ENCODE data around the gene PYM1. TPM values are rescaled to one million over a fixed set of nuclear protein-coding genes. Genes with fewer than 3 reads are reported as not detected.

PYM1 gene
- 40.4 to 44.4 TPM (median 41.2 TPM) in 5 replicates for total RNA-seq (2022; extraction: Qiagen RNA extraction)

GRCh38 chr12:55927588-55928502, at the start of gene PYM1:
TSS of gene PYM1 (minus strand) at chr12:55927894. CDS start at chr12:55927761, 133 bp downstream.

DNA sequence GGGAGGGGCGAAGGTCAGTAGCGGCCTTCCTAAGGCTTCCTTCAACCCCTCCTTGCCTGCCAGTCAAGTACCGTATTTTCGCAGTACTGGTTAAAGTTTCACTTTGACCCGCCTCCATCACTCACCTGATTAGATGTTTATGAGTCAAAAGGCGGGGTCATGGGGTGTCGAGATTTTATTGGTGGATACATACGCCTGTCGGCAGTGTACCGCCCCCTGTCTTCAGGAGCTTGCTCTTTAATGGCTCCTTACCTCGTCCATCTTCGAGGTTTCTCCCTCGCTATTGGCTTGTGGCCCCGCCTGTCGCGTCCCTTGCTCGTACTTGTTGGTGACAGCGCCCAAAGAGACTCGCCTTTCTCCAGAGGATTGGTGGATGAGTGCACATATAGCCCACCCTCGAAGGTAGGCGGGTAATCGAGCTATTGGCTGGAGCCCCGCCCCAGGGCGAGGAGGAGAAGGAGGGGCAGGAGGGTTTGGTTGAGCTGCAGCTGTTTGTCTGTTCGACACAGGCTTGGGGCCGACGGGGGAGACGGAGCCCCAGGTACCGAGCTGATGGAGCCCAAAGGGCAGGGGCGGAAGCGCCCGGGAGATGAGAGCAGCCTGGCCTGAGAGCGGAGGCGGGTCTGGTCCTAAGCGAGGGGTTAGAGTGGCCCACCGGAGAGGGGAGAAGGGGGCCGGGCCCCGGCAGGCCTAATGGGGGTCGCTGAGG, 46.1 kb upstream of the PYM1 start, which contains the start of gene RAB5B:
Gene RAB5B (plus strand): TSS at position 480 of the 709 bp plus-strand sequence. CDS start 12,883 bp downstream, outside the sequence.

DNA sequence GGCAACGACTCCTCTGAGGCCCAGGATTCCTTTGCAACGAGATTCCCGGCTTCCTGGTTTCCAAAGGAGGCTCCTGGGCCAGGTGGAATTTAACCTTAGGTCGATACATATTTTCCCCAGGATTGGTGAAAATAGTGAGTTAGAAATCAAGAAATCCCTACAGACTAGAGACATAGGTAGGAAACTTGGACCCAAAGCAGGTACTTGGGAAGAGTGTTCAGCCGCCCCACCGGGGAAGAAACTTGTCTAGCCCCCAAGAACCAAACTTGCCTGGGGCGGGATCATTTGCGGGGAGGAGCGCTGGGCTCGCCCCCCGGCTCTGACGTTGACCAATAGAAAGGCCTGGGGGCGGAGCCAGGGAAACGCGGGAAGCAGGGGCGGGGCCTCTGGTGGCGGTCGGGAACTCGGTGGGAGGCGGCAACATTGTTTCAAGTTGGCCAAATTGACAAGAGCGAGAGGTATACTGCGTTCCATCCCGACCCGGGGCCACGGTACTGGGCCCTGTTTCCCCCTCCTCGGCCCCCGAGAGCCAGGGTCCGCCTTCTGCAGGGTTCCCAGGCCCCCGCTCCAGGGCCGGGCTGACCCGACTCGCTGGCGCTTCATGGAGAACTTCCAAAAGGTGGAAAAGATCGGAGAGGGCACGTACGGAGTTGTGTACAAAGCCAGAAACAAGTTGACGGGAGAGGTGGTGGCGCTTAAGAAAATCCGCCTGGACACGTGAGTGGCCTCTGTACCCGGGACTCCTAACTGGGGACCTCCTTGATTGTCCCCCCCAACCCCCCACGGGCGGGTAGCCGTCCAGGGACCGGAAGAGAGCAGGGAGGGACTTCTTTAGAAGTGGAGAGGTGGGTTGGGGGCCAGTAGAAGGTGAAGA, 39.0 kb upstream of the PYM1 start, which contains the start of gene CDK2:
Gene CDK2 (plus strand): TSS at position 423 of the 874 bp plus-strand sequence. CDS start 179 bp downstream, at position 602.

GRCh38 chr12:55965941-55966407, 38.3 kb upstream of the PYM1 start, which contains the start of gene PMEL:
TSS of gene PMEL (minus strand) at chr12:55966042. CDS start at chr12:55966011, 31 bp downstream.

DNA sequence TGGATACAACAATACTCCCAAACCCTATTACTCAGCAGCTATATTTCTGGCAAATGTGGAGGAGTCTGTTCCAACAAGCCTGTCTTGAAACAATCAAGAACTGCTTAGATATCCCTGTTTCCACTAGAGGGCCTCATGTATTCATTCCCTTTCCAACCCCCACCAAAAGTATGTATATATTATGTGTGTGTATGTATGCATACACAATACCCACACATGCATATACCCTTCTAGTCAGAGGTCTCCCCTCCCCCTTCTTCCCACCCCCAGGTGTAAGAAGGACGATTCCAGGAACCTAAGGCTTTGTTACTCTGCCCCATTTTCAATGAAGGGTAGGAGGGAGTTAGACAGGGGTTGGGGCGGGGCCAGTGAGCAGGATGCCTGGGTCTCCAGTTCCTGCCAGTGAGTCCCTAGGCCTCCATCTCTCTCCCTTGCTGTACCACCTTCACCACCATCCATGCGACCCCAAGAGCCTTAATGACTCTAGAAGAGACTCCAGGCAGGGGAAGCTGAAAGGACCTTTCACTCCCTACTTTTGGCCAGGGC, 3.1 kb upstream of the PYM1 start, which contains the start of gene DGKA:
Gene DGKA (plus strand): TSS at position 392 of the 546 bp plus-strand sequence. CDS start 5,342 bp downstream, outside the sequence.

Other genes with a start within 250 kb of the PYM1 start
- gene ITGA7, start 220.0 kb downstream of the PYM1 start, total RNA-seq (2022; extraction: Qiagen RNA extraction), result 1.3 to 1.5 TPM (median 1.3 TPM) in 5 replicates
- gene BLOC1S1, start 211.8 kb downstream of the PYM1 start, total RNA-seq (2022; extraction: Qiagen RNA extraction), result 117 to 155 TPM (median 149 TPM) in 5 replicates
- 1.9 to 2.6 TPM (median 2.1 TPM) in 5 replicates for gene RDH5, start 207.5 kb downstream of the PYM1 start, total RNA-seq (2022; extraction: Qiagen RNA extraction)
- 655 to 710 TPM (median 681 TPM) in 5 replicates for gene CD63, start 198.9 kb downstream of the PYM1 start, total RNA-seq (2022; extraction: Qiagen RNA extraction)
- 2.9 to 4.9 TPM (median 3.9 TPM) in 5 replicates for gene GDF11, start 184.8 kb downstream of the PYM1 start, total RNA-seq (2022; extraction: Qiagen RNA extraction)
- gene SARNP, start 110.2 kb downstream of the PYM1 start, total RNA-seq (2022; extraction: Qiagen RNA extraction), result 90.0 to 127 TPM (median 91.7 TPM) in 5 replicates
- 67.3 to 104 TPM (median 102 TPM) in 5 replicates for gene ORMDL2, start 109.9 kb downstream of the PYM1 start, total RNA-seq (2022; extraction: Qiagen RNA extraction)
- gene DNAJC14, start 98.3 kb downstream of the PYM1 start, total RNA-seq (2022; extraction: Qiagen RNA extraction), result 19.2 to 27.1 TPM (median 21.6 TPM) in 5 replicates
- gene MMP19, start 85.0 kb downstream of the PYM1 start, total RNA-seq (2022; extraction: Qiagen RNA extraction), result 0.35 to 0.85 TPM (median 0.39 TPM) in 5 replicates
- gene DGKA, start 3.3 kb upstream of the PYM1 start, total RNA-seq (2022; extraction: Qiagen RNA extraction), result 17.8 to 23.2 TPM (median 20.7 TPM) in 5 replicates
- 0.70 to 1.5 TPM (median 1.1 TPM) in 5 replicates for gene PMEL, start 38.1 kb upstream of the PYM1 start, total RNA-seq (2022; extraction: Qiagen RNA extraction)
- gene CDK2, start 38.9 kb upstream of the PYM1 start, total RNA-seq (2022; extraction: Qiagen RNA extraction), result 46.6 to 56.3 TPM (median 54.0 TPM) in 5 replicates
- gene RAB5B, start 46.2 kb upstream of the PYM1 start, total RNA-seq (2022; extraction: Qiagen RNA extraction), result 26.2 to 33.8 TPM (median 32.7 TPM) in 5 replicates
- gene SUOX, start 69.4 kb upstream of the PYM1 start, total RNA-seq (2022; extraction: Qiagen RNA extraction), result 7.5 to 10.0 TPM (median 8.7 TPM) in 5 replicates
- gene IKZF4, start 93.1 kb upstream of the PYM1 start, total RNA-seq (2022; extraction: Qiagen RNA extraction), result 2.0 to 3.0 TPM (median 2.5 TPM) in 5 replicates
- 589 to 809 TPM (median 704 TPM) in 5 replicates for gene RPS26, start 114.0 kb upstream of the PYM1 start, total RNA-seq (2022; extraction: Qiagen RNA extraction)
- 0.98 to 2.4 TPM (median 1.1 TPM) in 5 replicates for gene ERBB3, start 152.3 kb upstream of the PYM1 start, total RNA-seq (2022; extraction: Qiagen RNA extraction)
- 263 to 349 TPM (median 284 TPM) in 5 replicates for gene PA2G4, start 176.7 kb upstream of the PYM1 start, total RNA-seq (2022; extraction: Qiagen RNA extraction)
- gene RPL41, start 188.7 kb upstream of the PYM1 start, total RNA-seq (2022; extraction: Qiagen RNA extraction), result 4,788 to 5,894 TPM (median 5,599 TPM) in 5 replicates
- gene ZC3H10, start 190.4 kb upstream of the PYM1 start, total RNA-seq (2022; extraction: Qiagen RNA extraction), result 2.6 to 4.1 TPM (median 2.8 TPM) in 5 replicates
- gene ESYT1, start 200.4 kb upstream of the PYM1 start, total RNA-seq (2022; extraction: Qiagen RNA extraction), result 59.6 to 64.9 TPM (median 64.2 TPM) in 5 replicates
- 69.1 to 84.7 TPM (median 80.8 TPM) in 5 replicates for gene MYL6B, start 224.7 kb upstream of the PYM1 start, total RNA-seq (2022; extraction: Qiagen RNA extraction)
- 2,187 to 2,775 TPM (median 2,288 TPM) in 5 replicates for gene MYL6, start 230.5 kb upstream of the PYM1 start, total RNA-seq (2022; extraction: Qiagen RNA extraction)

Measured in A549 treated with AZD2906 at 1 μM for 4 hours (cell line).